ENCODE results near the gene SLC16A12.

- TF ChIP-seq TAF1 (IDR thresholded peaks at IDR 0.05; ENCODE audit: borderline replicate concordance, low read depth, low read length) (no peak), POLR2A (IDR thresholded peaks at IDR 0.05; ENCODE audit: low read depth, low read length) (no peak), POLR2AphosphoS5 (IDR thresholded peaks at IDR 0.05; ENCODE audit: low read depth, low read length) (no peak)
Measured at GRCh38 chr10:89540420-89540949, 5.1 kb upstream of the SLC16A12 start.
